Islet of Langerhans (tissue), 1 donor: ENCODE results near the gene PBX3.

Experiments
- FAIRE-seq: peaks from one replicate; lab custom pipeline; 2011; peaks lifted over from hg19 to GRCh38; lab: Jason Lieb, UNC

PBX3 gene

DNA sequence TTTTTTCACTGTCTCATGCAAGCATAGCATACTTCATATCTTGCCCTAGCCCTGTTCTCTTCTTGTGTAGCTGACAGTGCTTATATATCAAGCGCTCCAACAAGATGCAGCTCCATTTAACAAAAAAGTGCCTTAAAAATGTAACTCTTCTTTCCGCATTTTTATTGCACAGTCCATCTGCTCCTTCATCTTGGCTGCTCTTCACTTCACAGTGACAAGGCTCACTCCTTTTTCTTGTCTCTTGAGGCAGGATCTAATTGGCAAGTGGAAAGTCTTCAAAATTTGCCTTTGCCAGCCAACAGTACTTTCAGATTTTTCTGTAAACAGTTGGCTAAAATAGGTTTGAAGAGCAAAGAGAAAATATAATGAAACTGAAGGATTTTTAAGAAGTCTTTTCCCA, 161.8 kb downstream of the PBX3 start:
- FAIRE-seq: no peak

DNA sequence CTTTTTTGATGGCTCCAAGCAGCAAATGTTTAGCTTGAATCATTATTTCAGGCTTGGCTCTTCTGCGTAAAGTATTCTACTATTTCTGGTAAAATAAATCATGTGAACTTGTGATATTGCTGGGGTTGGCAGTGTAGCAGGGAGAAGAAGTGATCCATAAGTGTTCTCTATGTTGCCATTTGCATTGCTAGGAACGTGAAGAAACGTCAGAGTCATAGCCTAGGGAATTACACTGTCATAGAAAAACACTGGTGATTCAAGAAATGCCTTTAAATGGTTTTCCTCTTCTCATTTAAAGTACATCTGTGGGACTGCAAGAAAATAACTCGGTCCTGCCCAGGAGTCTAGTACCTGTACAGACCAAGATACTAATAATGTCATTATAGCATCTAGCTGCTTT, 162.3 kb downstream of the PBX3 start:
- FAIRE-seq: no peak

DNA sequence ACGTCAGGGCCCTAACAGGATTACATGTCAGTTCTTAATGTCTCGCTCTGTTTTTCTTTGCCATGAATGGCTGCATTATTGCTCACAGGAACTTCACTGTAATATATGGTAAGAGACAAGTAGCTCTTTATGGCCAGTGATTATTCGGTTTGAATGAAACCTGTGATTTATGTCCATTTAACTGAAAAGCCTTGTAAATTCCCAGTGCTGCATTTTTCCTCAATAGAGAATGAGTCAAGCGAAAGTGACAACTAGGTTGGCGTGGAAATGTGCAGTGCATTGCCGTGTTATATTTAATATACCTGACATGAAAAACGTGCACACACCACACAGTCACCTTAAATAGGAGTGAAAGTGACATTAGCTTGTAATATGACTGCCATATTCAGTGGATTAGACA, 163.1 kb downstream of the PBX3 start:
- FAIRE-seq: no peak

DNA sequence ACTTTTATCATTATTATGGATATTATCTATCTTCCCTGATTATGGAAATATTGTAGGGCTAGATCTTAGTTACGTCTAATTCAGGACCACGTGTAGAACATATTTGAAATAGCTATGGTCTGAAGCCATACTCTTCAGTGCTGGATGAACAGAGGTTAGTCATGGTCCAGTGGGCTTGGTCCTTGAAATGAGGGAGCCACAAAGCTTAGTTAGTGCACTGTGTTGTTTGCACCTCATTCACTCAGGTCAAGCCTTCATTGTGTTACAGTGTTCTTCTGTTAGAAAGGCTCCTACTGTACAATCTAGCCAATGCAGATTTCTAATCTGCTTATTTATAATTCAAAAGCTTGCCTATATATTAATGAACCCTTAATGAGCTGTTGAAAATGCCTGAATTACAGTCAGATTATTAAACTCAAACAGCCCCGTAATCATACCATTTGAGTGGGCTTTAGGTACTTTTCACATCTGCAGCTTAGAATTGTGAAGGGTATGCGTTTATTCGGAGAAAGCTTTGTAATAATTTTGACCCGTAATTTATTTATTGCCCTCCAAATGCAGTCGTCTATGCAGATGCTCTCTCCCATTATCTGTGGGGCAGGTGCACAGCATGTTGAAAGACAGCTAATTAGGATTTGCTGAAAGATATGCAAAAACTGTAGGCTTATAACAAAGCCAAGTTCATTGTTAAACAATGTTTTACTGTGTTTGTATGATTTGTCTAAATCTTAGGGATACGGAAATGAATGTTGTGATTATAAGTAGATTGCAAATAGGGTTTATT, 164.9 kb downstream of the PBX3 start:
- no peak for FAIRE-seq

DNA sequence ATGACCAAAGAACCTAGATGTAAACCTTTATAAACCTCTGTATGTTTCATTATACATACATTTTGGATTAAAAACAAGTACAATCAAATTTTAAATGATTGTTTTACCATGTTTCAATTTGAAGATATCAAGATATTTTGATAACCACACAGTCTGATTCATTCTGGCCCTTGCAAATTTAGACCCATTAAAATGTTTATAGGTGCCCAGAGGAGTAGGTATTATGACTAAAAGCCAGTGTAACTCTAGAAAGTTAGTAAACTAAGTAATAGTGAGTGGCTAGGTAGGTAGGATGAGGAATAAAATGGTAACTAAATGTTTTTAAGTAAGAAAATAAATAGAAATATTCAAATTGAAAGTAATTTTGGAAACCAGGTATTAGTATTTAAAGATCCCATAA, 165.5 kb downstream of the PBX3 start:
- no peak for FAIRE-seq

DNA sequence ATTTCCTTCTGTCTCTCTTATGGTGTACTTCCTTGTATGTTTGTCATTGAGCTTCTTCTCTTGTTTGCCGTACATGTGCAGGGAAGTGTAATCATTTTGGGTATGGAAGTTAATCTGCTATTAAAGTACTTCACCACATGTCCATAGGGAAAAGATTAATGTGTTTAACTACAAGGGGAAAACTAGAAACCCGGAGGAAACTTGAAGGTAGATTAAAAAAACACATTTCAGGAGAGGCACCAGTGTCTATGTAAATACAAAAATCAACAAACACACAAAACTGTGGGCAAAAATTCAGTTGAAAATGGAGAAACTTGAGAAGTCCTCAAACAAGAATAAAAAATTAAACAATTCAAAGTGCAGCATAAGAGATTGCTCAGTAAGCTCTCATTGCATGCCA, 166.4 kb downstream of the PBX3 start:
- no peak for FAIRE-seq

DNA sequence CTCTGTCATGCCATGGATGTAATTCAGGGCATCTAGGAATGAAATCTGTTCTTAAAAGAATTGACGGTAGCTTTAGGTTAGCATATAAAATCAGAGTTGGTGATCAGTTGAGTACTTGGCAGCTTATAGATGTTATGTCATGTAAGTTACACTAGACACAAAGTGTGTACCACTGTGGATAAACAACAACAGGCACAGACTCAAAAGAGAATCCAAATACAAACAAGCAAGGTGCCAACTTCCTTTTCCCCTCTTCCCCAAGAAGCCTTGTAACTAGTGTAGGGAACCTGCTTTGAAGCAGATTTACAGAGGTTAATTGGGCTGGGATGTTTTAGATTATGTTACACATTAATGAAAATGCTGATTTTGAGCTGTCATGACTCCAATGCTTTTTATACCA, 167.2 kb downstream of the PBX3 start:
- FAIRE-seq: no peak

DNA sequence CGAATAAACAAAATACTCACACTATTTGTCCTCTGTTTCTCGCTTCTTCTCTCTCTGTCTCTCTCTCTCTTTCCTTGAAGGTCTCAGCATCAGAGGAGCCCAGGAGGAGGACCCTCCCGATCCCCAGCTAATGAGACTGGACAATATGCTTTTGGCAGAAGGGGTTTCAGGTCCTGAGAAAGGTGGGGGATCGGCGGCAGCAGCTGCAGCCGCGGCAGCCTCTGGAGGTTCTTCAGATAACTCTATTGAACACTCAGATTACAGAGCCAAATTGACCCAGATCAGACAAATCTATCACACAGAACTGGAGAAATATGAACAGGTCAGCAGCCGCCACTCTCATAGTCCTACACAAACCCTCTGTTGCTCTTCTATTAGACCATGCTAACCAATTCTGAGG, 168.4 kb downstream of the PBX3 start:
- FAIRE-seq: no peak

DNA sequence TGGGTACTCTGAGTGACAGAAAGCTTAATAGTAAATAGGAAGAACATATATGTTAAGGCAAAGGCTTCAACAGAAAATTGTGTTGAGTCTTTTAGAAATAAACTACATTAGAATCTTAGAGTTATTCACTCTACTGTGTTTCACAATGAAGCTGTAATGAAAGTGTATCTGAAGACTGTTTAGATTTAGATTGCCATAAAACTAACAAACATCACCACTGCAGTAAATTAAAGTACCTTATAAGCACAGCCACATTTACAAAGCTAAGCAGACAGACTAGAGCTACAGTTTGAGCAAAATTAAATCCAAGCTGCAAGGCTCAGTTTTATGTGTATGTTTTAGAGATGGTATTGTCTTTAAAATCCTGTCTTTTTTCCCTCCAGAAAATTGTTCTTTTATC, 172.4 kb downstream of the PBX3 start:
- no peak for FAIRE-seq

DNA sequence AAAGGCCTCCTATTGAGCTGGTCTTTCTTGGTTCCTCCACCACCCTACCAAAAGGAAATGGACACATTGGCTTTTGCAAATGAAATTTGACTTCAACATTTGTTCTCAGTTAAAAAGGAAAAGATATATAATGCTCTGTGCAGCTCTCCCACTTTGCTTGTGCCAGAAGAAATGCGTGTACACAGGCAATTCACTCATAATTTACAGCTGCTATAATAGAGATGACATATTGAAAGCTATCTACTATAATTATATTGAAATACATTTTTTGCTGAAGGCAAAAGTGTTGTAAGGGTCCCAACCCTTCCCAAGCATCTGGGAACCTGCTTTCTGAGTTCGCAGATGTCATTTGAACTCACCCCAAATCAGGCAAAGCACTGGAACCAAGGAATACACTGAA, 173.2 kb downstream of the PBX3 start:
- no peak for FAIRE-seq

DNA sequence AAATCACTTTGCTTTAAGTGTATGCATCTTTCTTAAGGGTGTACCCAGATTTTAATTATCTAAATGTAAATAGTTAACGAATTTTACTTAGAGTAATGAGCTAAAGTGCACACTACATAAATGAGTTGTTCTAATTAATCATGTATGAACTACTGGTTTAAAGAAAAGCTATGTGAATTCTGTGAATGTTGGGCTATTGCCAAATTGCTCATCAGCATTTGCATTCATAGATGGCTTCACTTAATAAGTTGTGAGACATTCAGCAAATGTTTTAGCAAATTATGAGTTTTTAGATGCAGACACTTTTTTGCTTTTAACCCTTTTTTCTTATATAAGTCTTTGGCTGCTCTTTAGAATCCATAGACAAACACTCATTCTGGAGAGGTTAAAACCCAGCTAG, 175.7 kb downstream of the PBX3 start:
- FAIRE-seq: no peak

DNA sequence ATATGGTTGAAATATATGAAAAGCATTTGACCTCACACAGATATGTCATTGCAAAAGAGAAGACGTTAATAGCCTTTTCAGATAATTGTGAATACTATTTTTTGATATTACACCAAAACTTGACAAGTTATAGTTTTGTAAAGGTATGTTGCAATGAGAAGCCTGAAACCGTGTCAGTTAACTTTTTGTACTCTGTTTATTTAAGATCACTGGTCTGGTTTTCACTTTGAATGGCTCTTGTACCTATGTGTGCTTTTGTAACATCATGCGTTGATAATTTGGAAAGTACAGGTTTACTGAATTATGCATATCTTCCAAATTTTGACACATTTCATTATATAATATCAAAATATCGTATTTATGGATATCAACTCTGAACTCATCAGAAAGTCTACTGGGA, 177.2 kb downstream of the PBX3 start:
- no peak for FAIRE-seq

DNA sequence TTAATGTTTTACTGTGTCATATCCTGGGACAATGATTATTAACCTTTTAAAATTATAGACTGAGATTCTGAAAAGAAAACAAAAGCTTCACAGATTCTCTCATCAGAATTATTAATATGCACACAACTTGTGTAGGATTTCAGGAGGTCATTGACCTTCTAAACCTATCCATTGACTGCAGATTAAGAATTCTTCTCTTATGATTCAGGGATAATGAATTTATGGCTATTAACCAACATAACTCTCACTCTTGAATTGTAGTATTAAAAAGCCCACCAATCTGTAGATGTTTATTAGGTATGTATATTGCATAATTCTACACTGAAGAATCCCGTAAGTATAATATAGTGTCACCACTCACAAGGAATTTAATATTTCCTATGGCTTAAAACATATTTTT, 179.8 kb downstream of the PBX3 start:
- no peak for FAIRE-seq

DNA sequence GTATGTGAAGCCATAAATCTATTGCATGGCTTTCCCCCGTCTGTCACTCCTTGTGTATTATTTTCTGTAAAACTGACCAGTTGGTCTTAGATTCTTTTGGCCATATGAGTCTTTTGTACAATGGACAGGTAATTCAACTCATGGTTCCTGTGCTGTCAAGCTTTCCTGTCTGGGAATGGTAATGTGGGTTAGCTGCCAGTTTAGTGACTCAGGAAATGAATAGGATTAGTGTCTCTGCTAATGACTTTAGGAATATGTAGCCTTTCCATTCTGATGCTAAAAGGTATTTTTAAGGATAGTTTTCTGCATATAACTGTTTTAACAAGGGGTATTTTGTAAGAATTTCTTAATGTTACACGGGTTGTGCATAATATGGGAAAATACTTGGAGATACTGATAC, 182.7 kb downstream of the PBX3 start:
- FAIRE-seq: peak; percentile 66

DNA sequence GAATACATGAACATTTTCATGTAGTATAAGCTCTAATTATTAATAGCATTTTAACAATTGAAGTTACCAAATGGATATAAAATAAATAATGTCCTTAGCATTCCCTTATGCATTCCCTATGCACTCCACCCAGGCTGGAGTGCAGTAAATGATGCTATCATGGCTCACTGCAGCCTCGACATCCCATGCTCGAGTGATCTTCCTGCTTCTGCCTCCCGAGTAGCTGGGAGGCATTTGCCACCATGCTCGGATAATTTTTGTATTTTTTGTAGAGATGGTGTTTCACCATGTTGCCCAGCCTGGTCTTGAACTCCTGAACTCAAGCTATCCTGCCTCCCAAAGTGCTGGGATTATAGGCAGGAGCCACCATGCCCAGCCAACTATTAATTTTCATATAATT, 184.0 kb downstream of the PBX3 start:
- no peak for FAIRE-seq

DNA sequence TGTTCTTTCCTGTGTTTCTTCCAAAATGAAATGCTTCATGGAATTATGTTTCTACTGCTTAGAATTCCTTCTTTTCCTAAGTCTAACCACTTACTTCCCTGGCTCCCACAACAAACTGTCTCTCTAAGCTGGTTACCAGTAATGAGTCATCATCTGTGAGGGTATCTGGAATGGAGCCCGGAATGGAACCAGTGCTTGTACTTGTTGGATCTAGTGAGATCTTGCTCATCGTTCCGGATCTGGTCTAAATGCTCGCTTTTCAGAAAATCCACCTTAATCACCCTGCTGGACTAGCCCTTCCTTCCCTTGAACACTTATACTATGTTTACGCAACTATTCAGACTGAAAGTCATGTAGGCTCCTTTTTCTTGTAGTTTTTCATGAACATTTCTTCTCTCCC, 184.8 kb downstream of the PBX3 start:
- no peak for FAIRE-seq

DNA sequence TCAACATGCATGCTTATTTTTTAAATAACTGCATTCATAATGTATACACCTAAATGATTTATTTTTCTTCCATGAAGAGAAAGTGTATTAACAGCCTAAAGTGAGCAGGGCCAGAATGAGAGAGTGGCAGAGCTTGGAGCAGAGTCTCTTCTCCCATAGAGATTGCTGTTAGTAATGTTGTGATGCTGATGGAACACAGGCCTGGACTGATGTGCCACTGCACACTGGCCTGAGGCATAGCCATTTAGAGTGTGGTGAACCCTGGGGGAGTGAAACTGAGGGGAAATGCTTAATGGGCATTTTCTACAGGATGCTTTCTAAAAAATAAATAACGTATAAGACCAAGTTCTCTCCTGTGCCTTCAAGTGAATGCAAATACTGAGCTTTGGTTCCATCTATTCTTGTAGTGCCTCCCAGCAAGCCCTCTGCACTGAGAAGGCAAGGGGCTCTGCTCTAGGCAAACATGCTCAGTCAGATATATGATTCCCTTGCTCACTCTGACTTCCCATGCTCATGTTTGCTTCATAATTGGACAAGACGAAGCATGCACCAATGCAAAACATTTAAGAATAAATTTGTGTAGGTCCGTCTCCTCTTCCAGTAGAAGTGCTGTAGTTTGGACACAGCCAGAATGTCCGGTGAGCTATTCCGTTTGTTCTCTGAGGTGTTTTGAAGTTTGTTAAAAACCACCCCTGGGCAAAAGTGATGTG, 185.7 kb downstream of the PBX3 start:
- no peak for FAIRE-seq

DNA sequence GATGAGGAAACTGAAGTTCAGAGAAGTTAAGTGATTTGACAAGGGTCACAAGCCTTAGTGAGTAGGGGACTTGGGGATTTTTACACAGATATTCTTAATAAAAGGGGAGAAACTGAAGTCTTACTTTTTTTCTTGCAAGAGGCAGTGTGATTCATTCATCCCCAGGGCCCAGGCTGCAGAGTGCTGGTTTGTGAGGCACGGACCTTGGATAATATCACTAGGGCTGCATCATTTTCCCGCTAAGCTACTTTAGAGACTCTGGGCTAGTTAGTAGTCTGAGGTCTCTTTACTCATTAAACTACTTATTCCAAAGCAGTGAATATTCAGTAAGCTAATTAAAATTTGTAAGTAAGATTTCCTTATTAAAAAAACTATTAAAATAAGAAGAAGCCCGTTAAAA, 195.0 kb downstream of the PBX3 start:
- FAIRE-seq: no peak

DNA sequence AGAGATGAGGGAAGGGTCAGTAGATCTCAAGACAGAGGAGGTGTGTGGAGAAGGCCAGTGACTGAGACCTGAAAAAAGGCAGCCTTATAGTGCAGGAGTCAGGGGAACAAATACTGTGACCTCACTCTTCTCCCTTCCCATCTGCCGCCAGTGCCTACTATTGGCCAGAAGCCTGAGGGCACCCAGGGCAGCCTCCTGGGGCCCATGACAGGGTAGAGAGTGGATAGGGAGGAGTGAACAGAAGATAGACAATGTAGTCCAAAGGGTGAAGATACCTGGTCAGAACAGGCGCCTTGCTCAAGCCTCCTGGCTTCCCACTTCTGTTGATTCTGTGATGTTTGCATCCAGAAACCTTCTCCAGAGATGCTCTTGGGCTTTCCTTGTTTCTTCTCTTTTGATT, 196.7 kb downstream of the PBX3 start:
- FAIRE-seq: no peak

DNA sequence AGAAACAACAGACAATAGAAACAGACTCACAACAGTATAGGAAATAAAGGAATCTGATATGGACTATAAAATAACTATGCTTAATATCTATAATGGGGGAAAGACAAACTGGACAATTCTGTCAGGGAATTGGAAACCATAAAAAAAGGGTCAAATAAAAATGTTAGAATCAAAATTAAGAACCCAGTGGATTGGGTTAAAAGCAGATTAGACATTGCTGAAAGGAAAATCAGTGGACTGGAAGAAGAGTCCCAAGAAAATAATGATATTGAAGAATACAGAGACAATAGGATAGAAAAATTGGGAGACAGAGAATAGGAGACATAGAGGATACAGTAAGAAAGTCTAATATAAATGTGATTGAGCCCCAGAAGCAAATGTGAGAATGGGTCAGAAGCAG, 199.2 kb downstream of the PBX3 start:
- FAIRE-seq: no peak

DNA sequence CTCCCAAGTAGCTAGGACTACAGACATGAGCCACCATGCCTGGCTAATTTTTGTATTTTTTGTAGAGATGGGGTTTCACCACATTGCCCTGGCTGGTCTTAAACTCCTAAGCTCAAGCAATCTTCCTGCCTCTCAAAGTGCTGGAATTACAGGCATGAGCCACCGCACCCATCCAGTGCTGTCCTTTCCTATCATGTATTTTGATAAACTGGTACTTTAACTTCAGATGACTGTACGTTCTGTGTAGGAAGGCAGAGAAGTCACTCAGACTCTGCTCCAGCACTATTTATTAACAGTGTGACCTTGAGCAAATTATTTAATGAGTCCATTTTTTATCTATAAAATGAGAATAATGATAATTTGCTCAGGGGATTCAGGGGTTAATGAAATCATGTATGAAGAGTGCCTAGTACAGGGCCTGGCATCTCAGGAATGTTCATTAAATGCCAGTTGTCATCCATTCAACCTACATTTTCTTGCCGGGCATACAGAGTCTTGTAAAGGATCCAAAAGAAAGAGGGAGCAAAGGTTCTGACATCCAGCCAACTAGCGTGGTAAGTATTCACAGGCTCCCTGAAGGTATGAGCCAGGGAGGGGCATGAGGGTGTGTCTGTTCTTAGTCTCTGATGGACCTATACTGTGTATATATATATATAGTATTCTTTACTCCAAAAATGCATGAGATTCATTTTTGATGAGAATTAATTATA, 201.9 kb downstream of the PBX3 start:
- FAIRE-seq: no peak

DNA sequence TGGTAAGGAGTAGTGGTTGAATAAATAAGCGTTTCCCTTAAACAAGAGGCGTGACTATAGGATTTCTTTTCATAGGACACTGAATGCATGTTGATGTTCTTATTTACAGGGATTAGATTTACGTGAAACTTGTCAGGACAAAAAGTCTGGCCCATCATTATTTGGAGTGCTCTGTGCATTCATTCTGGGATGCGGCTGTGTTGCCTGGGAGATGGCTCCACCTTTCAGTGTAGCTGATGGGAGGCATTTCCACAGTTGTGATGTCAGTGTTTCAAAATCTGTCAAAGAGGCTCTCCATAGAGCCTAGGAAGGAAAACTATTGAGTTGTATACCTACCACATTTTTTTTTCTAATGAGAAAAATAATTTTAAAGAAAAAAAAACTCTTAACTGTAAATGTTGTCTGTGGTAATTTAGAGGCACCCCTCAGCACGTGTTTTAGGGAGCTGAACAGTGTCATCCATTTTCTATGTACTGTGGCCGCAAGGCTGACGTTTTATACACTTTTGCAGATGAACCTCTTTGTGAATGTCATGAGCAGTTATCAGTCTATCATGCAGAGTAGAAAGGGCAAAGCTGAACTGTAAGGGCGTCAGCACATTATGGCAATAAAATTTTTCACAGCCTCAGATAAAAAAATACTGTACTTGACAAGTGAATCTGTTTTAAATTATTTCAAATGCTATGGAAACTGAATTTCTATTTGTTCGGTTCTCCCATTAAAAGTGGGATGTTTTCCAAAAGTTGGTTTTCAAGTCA, 202.7 kb downstream of the PBX3 start:
- FAIRE-seq: no peak
